Uterus (tissue), 4 donors: ENCODE measurements around the gene MADCAM1. TPM values are rescaled to one million over a fixed set of nuclear protein-coding genes. Genes with fewer than 3 reads are reported as not detected.

ENCODE experiments used
- DNase-seq, 2 donors: peaks; one replicate each; pipeline ENCODE4 v3.0.0-alpha.2; 2019 to 2020
- H3K27ac ChIP-seq, 2 donors: fragments of 200-600 bp; sonication (generic); 1 replicate in 1 of 2; 2 replicates in 1 of 2; pipeline ENCODE4 v1.5.1; 2016 to 2018
- H3K27me3 ChIP-seq, 2 donors: fragments of 200-600 bp; sonication (generic); one replicate each; pipeline ENCODE4 v1.5.1; 2018 to 2019; ENCODE audit warnings: control low read depth in 1 of 2
- H3K36me3 ChIP-seq, 2 donors: fragments of 200-600 bp; sonication (generic); one replicate each; pipeline ENCODE4 v1.5.1; 2019; ENCODE audit warnings: control low read depth in 1 of 2
- H3K4me1 ChIP-seq, 2 donors: fragments of 200-600 bp; sonication (generic); one replicate each; pipeline ENCODE4 v1.5.1; 2018 to 2019; ENCODE audit warnings: control low read depth in 1 of 2
- H3K4me3 ChIP-seq, 2 donors: fragments of 200-600 bp; sonication (generic); 1 replicate in 1 of 2; 2 replicates in 1 of 2; pipeline ENCODE4 v1.5.1; 2018 to 2019; ENCODE audit warnings: mild to moderate bottlenecking in 1 of 2
- H3K9me3 ChIP-seq, 2 donors: fragments of 200-600 bp; sonication (generic); one replicate each; pipeline ENCODE4 v1.5.1; 2019; ENCODE audit warnings: control low read depth in 1 of 2
- CTCF ChIP-seq, 4 experiments: fragments of 200-600 bp in 2 of 4; fragments of 450-650 bp in 2 of 4; sonication (generic) in 2 of 4; IDR thresholded peaks; one replicate each; pipeline ENCODE4 v1.5.1; 2016 to 2019; ENCODE audit warnings: antibody characterized with exemption in 4 of 4, mild to moderate bottlenecking in 2 of 4, moderate library complexity in 1 of 4
- POLR2A ChIP-seq, 2 donors: fragments of 450-650 bp; IDR thresholded peaks; one replicate each; pipeline ENCODE4 v1.6.1; 2016; ENCODE audit warnings: antibody characterized with exemption in 2 of 2, mild to moderate bottlenecking in 1 of 2, moderate library complexity in 1 of 2
- intact Hi-C: fragments of 100-400 bp; cut with DNase I; formaldehyde crosslinking; loops from one replicate; pipeline ENCODE4 v1.15.1; 2023; ENCODE audit warnings: low total_unique reads
- total RNA-seq, 4 donors: library from RNA; depleted of rRNA in 3 of 4; stranded (reverse); fragments of >200 nt in 3 of 4; gene quantifications; one replicate each; pipeline versions ENCODE4 v1.1.0 to v1.2.4, GENCODE V29; 2014 to 2023
- donor health status: DM: yes; HTN: yes; CAD: no.

Gene MADCAM1
- total RNA-seq, 4 donors from 2014 or later, result 0.34 to 2.7 TPM; not detected in 2

- peak; percentile 60 to 71 for DNase-seq
- peak within 1 kb of the TSS; percentile 82 to 99 for H3K4me3 ChIP-seq
- TF ChIP-seq POLR2A (IDR thresholded peaks at IDR 0.05) (no peak), CTCF (IDR thresholded peaks at IDR 0.05) (peak in 1 of 4 experiments; percentile 36)
- no peaks in the 10 kb centered on the region for H3K36me3 ChIP-seq
- no peaks in the 10 kb centered on the region for H3K27me3 ChIP-seq
- H3K9me3 ChIP-seq, result no peaks in the 10 kb centered on the region
- intact Hi-C loops, result no loop called here
- peaks cover 0 to 7% of the 10 kb centered on the region in 2 donors for H3K4me1 ChIP-seq
- H3K27ac ChIP-seq, result peak within 1 kb of the TSS; percentile 91 to 93
Observed at GRCh38 chr19:507286-508203, 11.3 kb downstream of the MADCAM1 start, which contains the start of gene TPGS1. TPGS1 (plus strand) TSS chr19:507497; CDS start chr19:507507, 10 bp downstream.

GRCh38 chr19:508204-509150 is 12.2 kb downstream of the MADCAM1 start:
- no peak for DNase-seq
- H3K27ac ChIP-seq, result no peak overlapping the region

GRCh38 chr19:510606-511100 is 14.4 kb downstream of the MADCAM1 start:
- peak; percentile 56 to 68 for DNase-seq
- H3K4me3 ChIP-seq, result no peak overlapping the region
- no peaks in the 10 kb centered on the region for H3K27me3 ChIP-seq
- H3K4me1 ChIP-seq, result peaks cover 0 to 7% of the 10 kb centered on the region in 2 donors
- H3K36me3 ChIP-seq, result no peaks in the 10 kb centered on the region
- intact Hi-C loops, result no loop called here
- no peaks in the 10 kb centered on the region for H3K9me3 ChIP-seq
- TF ChIP-seq CTCF (IDR thresholded peaks at IDR 0.05) (peak; percentile 52 to 79 (median 76)), POLR2A (IDR thresholded peaks at IDR 0.05) (no peak)
- H3K27ac ChIP-seq, result peak overlapping the region; percentile 40 to 41

More at GRCh38 chr19:508204-509150, 12.2 kb downstream of the MADCAM1 start:
- Histone ChIP-seq H3K4me1 (peaks cover 0 to 7% of the 10 kb centered on the region in 2 donors), H3K27me3 (no peaks in the 10 kb centered on the region), H3K9me3 (no peaks in the 10 kb centered on the region), H3K36me3 (no peaks in the 10 kb centered on the region), H3K4me3 (peak overlapping the region; percentile 82 to 99)
- TF ChIP-seq CTCF (IDR thresholded peaks at IDR 0.05), result no peak
- TF ChIP-seq POLR2A (IDR thresholded peaks at IDR 0.05), result no peak
- intact Hi-C loops, result no loop called here

GRCh38 chr19:511101-511851 is 15.0 kb downstream of the MADCAM1 start:
- Histone ChIP-seq H3K27me3 (no peaks in the 10 kb centered on the region), H3K36me3 (no peaks in the 10 kb centered on the region), H3K4me1 (peaks cover 0 to 7% of the 10 kb centered on the region in 2 donors), H3K9me3 (no peaks in the 10 kb centered on the region), H3K4me3 (no peak overlapping the region), H3K27ac (peak overlapping the region; percentile 40 to 41)
- TF ChIP-seq CTCF (IDR thresholded peaks at IDR 0.05) (no peak), POLR2A (IDR thresholded peaks at IDR 0.05) (no peak)
- intact Hi-C loops, result no loop called here
- DNase-seq, result no peak
